Hepatocyte (in vitro differentiated cells): ENCODE measurements around the gene EPAS1. TPM values are rescaled to one million over a fixed set of nuclear protein-coding genes. Genes with fewer than 3 reads are reported as not detected.

Source experiments
- DNase-seq: peaks from one replicate; pipeline ENCODE4 v3.0.0-alpha.2; 2016; ENCODE audit warnings: low spot score
- H2AFZ ChIP-seq: fragments of 200-600 bp; sonication (generic); 2 replicates; pipeline ENCODE4 v1.6.0; 2016; ENCODE audit warnings: antibody characterized with exemption, mild to moderate bottlenecking
- H3K27ac ChIP-seq: fragments of 200-600 bp; sonication (generic); 2 replicates; pipeline ENCODE4 v1.5.1; 2016; ENCODE audit warnings: mild to moderate bottlenecking
- H3K27me3 ChIP-seq: fragments of 200-600 bp; sonication (generic); 2 replicates; pipeline ENCODE4 v1.6.1; 2016
- H3K36me3 ChIP-seq: fragments of 200-600 bp; sonication (generic); replicated peaks from 2 replicates; pipeline ENCODE4 v1.5.1; 2016; ENCODE audit warnings: low read depth; ENCODE audit not compliant: insufficient read depth
- H3K4me1 ChIP-seq: fragments of 200-600 bp; sonication (generic); 2 replicates; pipeline ENCODE4 v1.5.1; 2016; ENCODE audit warnings: mild to moderate bottlenecking, moderate library complexity; ENCODE audit not compliant: insufficient read depth
- H3K4me2 ChIP-seq: fragments of 200-600 bp; sonication (generic); 2 replicates; pipeline ENCODE4 v1.6.0; 2016
- H3K4me3 ChIP-seq: fragments of 200-600 bp; sonication (generic); 2 replicates; pipeline ENCODE4 v1.5.1; 2016; ENCODE audit warnings: mild to moderate bottlenecking
- H3K79me2 ChIP-seq: fragments of 200-600 bp; sonication (generic); 2 replicates; pipeline ENCODE4 v1.6.0; 2017; ENCODE audit warnings: mild to moderate bottlenecking
- H3K9me2 ChIP-seq: fragments of 200-600 bp; sonication (generic); replicated peaks from 2 replicates; pipeline ENCODE4 v1.6.0; 2017; ENCODE audit warnings: mild to moderate bottlenecking; ENCODE audit not compliant: insufficient read depth
- H3K9me3 ChIP-seq: fragments of 200-600 bp; sonication (generic); 2 replicates; pipeline ENCODE4 v1.5.1; 2016; ENCODE audit warnings: low read depth, mild to moderate bottlenecking
- H4K20me1 ChIP-seq: fragments of 200-600 bp; sonication (generic); 2 replicates; pipeline ENCODE4 v1.6.0; 2016; ENCODE audit warnings: mild to moderate bottlenecking; ENCODE audit not compliant: insufficient read depth, poor library complexity, severe bottlenecking
- EZH2 ChIP-seq: fragments of 200-600 bp; sonication (generic); IDR thresholded peaks from 2 replicates; pipeline ENCODE4 v1.6.1; 2016; ENCODE audit warnings: antibody characterized with exemption, mild to moderate bottlenecking, borderline replicate concordance
- EZH2phosphoT487 ChIP-seq: fragments of 200-600 bp; sonication (generic); IDR thresholded peaks from one replicate; pipeline ENCODE4 v1.6.1; 2018; ENCODE audit warnings: antibody characterized with exemption, mild to moderate bottlenecking, low read depth, moderate library complexity; ENCODE audit not compliant: unreplicated experiment, severe bottlenecking
- WGBS: methylation state at CpG from one replicate; pipeline ENCODE4 v1.1.6; 2016; ENCODE audit warnings: low lambda C conversion rate; ENCODE audit errors: missing lambda C conversion rate; 5-methylcytosine and 5-hydroxymethylcytosine counted together
- polyA plus RNA-seq: library from polyadenylated mRNA; unstranded; fragments of >200 nt; fragmentation: Nextera tagmentation; extraction: Ambion mirVana; gene quantifications from 2 replicates; pipeline ENCODE4 v1.2.1, GENCODE V29; 2016
- total RNA-seq: library from RNA; depleted of rRNA; stranded (reverse); fragments of >200 nt; gene quantifications from 2 replicates; pipeline ENCODE4 v1.2.3, GENCODE V29; 2014
- TF ChIP-seq, protein P1 (sequence below): fragments of 200-600 bp; sonication (generic); IDR thresholded peaks from 2 replicates; pipeline ENCODE4 v1.5.1; 2016; ENCODE audit warnings: antibody characterized with exemption, mild to moderate bottlenecking; ENCODE audit not compliant: poor library complexity

The EPAS1 gene
- total and polyA plus RNA-seq, 2 experiments from 2014 or later: 112 to 115 TPM

DNA sequence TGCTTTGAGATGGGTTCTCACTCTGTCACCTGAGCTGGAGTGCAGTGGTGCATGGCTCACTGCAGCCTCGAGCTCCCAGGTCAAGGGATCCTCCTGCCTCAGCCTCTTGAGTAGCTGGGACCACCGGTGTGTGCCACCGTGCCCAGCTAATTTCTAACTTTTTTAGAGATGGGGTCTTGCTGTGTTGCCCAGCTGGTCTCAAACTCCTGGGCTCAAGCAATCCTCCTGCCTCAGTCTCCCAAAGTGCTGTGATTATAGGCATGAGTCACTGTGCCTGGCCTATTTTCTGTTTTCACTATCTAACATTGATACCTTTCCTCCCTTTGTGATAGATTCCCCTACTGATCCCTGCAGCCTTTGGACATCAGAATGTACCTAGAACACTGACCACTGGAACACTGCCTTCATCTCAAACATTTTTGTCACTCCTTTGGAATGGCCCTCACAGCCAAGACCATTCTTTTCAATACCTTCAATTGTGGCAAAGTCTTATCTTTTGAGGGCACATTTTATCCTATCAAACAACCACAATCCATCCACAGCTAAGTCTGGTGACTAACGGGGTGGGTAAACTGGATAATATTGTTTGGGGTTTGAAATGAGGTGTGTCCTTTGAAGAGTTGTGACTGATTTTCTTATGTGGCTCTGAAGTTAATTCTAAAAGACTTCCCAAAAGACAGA, 43.7 kb downstream of the EPAS1 start:
- H3K9me3 ChIP-seq: no peaks in the 10 kb centered on the region

DNA sequence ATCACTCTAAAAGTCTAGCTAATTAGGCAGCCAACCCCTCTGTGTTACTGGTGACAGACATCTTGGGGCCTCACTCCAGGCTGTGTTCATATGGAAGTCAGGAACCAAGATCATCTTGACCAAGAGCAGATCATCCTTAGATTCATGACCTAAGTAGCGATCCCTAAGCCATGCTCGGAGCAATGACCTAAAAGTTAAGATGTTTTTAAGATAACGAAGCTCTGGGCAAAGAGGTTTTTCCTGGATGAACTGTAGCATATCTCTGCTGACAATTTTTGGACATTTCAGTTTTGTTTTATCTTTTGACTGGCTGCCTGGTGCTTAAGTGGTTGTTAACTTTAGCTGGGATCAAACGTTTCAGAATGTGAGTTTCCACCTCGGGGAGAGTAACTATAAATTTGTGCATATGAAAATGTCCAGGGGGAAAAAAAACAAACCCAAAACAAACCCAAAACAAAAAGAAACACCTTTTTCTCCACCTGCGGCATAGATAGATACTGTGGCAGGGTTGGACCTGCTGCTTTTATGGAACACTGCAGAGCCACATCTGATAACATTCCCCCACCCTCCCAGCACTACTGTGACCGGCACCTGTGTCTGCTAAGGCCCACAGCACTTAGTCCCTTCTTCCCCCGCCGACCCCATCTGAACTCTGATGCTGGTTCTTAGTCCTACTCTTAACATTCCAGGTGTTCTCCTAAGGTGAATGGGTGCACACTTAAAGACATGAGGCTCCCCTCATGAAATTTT, 45.5 kb downstream of the EPAS1 start:
- H3K27ac ChIP-seq: no peak overlapping the region
- no peak overlapping the region for H2AFZ ChIP-seq
- H4K20me1 ChIP-seq: peaks cover 28% of the 10 kb centered on the region
- TF ChIP-seq EZH2phosphoT487 (no peak), EZH2 (no peak)
- TF ChIP-seq, protein P1, sequence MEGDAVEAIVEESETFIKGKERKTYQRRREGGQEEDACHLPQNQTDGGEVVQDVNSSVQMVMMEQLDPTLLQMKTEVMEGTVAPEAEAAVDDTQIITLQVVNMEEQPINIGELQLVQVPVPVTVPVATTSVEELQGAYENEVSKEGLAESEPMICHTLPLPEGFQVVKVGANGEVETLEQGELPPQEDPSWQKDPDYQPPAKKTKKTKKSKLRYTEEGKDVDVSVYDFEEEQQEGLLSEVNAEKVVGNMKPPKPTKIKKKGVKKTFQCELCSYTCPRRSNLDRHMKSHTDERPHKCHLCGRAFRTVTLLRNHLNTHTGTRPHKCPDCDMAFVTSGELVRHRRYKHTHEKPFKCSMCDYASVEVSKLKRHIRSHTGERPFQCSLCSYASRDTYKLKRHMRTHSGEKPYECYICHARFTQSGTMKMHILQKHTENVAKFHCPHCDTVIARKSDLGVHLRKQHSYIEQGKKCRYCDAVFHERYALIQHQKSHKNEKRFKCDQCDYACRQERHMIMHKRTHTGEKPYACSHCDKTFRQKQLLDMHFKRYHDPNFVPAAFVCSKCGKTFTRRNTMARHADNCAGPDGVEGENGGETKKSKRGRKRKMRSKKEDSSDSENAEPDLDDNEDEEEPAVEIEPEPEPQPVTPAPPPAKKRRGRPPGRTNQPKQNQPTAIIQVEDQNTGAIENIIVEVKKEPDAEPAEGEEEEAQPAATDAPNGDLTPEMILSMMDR: no peak
- peak overlapping the region; percentile 14 for H3K4me2 ChIP-seq
- DNase-seq: no peak
- no peaks in the 10 kb centered on the region for H3K27me3 ChIP-seq
- WGBS: 59% methylated on average over 9 of the region's 9 CpGs
- H3K79me2 ChIP-seq: peaks cover 95% of the 10 kb centered on the region
- no peaks in the 10 kb centered on the region for H3K9me3 ChIP-seq
- H3K4me1 ChIP-seq: peaks cover 54% of the 10 kb centered on the region
- no peaks in the 10 kb centered on the region for H3K36me3 ChIP-seq
- H3K9me2 ChIP-seq: no peaks in the 10 kb centered on the region
- no peak overlapping the region for H3K4me3 ChIP-seq

More for the DNA sequence above, 43.7 kb downstream of the EPAS1 start:
- Histone ChIP-seq H3K4me1 (peaks cover 59% of the 10 kb centered on the region), H3K79me2 (peaks cover 88% of the 10 kb centered on the region), H4K20me1 (peaks cover 23% of the 10 kb centered on the region), H2AFZ (no peak overlapping the region), H3K36me3 (no peaks in the 10 kb centered on the region), H3K4me3 (no peak overlapping the region), H3K27me3 (no peaks in the 10 kb centered on the region), H3K9me2 (no peaks in the 10 kb centered on the region), H3K27ac (no peak overlapping the region), H3K4me2 (no peak overlapping the region)
- 95% methylated on average over 4 of the region's 4 CpGs for WGBS
- no peak for DNase-seq
- TF ChIP-seq EZH2phosphoT487: no peak

DNA sequence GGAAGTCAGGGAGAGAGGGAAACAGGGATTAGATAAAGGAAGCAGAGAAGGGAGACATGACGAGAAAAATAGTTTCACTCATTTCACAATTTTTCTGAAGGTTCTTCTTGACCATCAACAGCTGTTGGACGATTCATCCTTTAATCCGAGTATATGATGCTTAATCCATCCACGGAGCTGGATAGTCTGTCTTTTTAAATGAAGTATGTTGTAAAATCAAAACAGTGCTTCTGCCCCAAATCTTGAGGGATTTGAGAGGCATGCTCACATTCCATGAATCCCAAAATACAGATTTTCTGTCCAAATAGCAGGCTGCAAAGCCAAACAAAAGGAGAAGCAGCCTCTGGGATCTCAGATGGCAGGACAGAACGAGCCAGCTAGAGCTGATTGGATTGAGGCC, 47.5 kb downstream of the EPAS1 start:
- Histone ChIP-seq H3K27me3 (no peaks in the 10 kb centered on the region), H3K9me3 (no peaks in the 10 kb centered on the region), H3K4me2 (no peak overlapping the region), H3K79me2 (peaks cover 84% of the 10 kb centered on the region), H4K20me1 (peaks cover 23% of the 10 kb centered on the region), H3K4me3 (no peak overlapping the region), H3K9me2 (no peaks in the 10 kb centered on the region), H3K4me1 (peaks cover 39% of the 10 kb centered on the region), H3K36me3 (no peaks in the 10 kb centered on the region), H2AFZ (no peak overlapping the region), H3K27ac (no peak overlapping the region)
- TF ChIP-seq EZH2phosphoT487 (no peak), EZH2 (no peak)
- TF ChIP-seq, protein P1: no peak
- no peak for DNase-seq
- WGBS: 68% methylated on average over 5 of the region's 5 CpGs

DNA sequence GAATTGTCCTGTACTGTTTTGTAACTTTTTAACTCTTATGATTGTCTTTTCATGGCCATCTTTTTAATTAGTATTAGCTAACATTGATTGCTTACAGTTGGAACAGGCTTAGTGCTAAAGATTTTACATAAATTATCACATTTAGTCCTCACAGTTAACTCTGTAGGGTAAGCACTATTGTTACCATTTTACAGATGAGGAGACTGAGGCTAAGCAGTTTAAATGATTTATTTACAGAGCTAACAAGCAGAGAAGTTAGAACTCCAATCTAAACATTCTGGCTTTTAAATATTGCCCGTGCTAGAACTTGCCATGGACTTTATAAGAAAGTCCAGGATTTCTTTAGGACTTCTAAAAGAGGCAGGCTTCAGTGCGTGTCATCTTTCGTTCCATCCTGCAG, 48.6 kb downstream of the EPAS1 start:
- H3K79me2 ChIP-seq: peaks cover 84% of the 10 kb centered on the region
- no peak for DNase-seq
- no peaks in the 10 kb centered on the region for H3K36me3 ChIP-seq
- peaks cover 21% of the 10 kb centered on the region for H4K20me1 ChIP-seq
- no peak overlapping the region for H2AFZ ChIP-seq
- no peaks in the 10 kb centered on the region for H3K27me3 ChIP-seq
- 80% methylated on average over 3 of the region's 3 CpGs for WGBS
- peaks cover 30% of the 10 kb centered on the region for H3K4me1 ChIP-seq
- no peaks in the 10 kb centered on the region for H3K9me2 ChIP-seq
- no peaks in the 10 kb centered on the region for H3K9me3 ChIP-seq
- H3K27ac ChIP-seq: no peak overlapping the region
- no peak for TF ChIP-seq EZH2
- TF ChIP-seq, protein P1: no peak
- no peak for TF ChIP-seq EZH2phosphoT487
- H3K4me2 ChIP-seq: no peak overlapping the region
- H3K4me3 ChIP-seq: no peak overlapping the region
